GM19023 (cell line): ENCODE data around the gene FCHSD2.
"Not testable (repeated sequence)": the region's sequence is repeated elsewhere in the genome, so short reads cannot be mapped to it uniquely, and the experiment has no call there.

Experiments used
- ATAC-seq: cut with Tn5 transposase; IDR thresholded peaks from one replicate; pipeline ENCODE4 v1.9.1; 2021; ENCODE audit warnings: mild to moderate bottlenecking, moderate library complexity; ENCODE audit not compliant: unreplicated experiment

FCHSD2 gene

DNA sequence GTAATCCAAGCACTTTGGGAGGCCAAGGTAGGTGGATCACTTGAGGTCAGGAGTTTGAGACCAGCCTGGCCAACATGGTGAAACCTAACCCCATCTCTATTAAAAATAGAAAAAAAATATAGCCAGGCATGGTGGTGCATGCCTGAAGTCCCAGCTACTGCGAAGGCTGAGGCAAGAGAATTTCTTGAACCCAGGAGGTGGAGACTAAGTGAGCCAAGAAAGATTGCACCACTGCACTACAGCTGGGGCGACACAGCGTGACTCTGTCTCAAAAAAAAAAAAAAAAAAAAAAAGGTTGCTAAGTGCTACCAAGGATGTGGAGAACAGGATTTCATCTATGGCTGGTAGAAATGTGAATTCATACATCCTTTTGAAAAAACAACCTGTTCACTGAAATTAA is 291.3 kb downstream of the FCHSD2 start:
- no peak for ATAC-seq

DNA sequence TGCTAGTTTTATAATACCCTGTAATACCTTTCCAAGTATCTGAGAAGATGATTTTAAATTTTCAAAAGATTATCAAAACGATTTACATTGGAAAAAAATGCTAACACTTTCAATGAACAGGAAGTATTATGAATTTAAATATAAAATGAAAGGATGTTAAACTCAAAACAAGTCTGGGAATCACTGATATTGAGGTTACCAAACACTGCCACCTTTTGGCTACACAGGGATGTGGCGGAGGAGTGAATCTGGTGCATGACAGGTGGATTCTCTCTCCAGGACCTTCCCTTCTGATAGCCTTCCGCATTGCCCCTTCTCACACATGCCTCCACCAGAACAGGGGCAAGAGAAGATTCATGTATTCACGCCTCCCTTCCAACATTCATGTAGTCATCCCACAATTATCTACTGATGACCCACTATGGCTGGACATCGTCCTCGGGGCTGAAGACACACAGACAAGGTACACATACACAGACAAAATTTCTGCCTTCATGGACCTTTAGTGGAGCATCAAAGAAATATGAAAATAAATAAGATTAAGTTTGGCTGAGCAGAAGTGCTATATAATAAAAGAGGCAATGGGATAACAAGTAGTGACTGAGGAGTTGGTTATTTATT is 293.2 kb downstream of the FCHSD2 start:
- ATAC-seq: no peak

DNA sequence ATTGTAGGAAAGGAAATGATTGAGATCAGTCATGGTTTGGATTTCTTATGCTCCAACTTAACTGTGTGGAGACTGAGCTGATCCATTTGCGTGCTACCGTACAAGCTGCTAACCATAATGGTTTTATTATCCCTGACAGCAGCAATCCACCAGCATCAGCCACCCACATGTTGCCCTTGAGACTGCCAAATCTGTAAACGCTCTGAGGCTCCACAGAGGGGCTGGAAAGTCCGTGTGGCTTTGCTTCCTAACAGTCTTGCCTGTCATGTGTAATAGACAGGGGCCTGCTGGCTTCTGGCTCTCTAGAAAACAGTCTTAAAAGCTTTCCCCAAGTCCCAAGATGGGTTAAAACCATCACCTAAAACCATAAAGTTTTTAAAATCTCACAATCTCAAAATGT is 297.8 kb downstream of the FCHSD2 start:
- no peak for ATAC-seq

DNA sequence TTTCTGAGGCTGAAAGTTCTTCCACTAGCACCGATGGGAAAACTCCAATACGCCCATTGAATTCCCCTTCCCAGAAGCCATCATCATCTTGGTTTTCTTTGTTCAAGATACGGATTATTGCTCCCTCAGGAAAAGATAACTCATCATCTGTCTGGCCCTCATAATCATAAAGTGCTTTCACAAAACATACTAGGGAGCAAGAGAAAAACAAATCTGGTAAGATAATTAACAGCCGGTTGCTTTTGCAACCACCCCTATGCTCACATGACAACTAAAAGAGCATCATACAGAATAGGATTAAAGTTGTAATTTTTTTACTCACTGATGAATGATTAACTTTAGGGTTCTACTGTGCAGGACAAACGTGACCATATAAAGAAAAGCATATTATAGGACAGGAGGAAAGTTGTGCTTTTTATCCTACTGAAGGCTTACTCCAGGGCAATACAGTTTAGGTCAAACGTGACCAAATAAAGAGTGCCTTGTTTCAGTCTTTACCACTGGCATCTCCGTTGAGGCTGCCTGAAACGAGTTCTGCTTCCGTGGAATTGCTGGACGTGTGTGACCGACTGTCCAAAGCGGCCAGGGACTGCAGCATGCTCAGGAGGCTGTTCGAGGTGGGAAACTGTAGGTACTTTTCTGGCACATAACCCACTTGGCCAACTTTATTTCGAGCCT is 299.3 kb downstream of the FCHSD2 start:
- ATAC-seq: no peak

DNA sequence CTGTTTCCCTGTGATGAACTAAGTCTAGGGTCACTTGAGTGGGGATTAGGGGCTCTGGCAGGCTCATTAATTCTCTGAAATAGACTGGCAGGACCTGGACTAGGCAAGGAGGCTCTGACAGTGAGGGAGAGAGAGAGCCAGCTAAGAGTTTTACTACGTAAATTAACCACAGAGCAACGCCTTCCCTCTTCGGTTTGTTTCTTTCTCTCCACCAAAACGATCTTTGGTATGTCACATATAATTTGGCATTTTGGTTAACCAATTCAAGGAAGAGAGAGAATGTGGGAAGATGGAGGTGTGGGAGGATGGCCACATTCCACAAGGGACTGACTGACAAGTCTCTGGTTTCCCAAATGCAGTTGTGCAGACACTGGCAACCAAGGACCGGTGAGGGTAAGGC is 300.0 kb downstream of the FCHSD2 start:
- no peak for ATAC-seq

DNA sequence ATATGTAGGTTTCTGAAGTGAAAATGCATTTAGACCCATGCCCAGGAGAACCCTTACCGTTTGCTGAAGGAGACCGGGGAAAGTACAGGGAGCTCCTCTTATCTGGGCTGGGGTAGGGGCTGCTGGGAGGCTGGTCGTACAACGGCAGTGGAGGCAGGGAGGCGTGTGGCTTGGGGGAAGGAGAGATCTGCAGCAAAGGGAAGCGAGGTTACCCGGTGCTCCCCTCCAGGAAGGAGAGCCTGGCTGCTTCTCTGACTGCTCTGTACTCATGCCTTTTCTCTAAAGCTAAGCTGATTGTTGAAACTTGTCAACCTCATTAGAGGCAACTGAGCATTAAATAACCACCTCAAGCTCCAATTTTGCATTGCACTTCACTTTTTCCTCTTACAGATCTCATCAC is 300.7 kb downstream of the FCHSD2 start:
- no peak for ATAC-seq

DNA sequence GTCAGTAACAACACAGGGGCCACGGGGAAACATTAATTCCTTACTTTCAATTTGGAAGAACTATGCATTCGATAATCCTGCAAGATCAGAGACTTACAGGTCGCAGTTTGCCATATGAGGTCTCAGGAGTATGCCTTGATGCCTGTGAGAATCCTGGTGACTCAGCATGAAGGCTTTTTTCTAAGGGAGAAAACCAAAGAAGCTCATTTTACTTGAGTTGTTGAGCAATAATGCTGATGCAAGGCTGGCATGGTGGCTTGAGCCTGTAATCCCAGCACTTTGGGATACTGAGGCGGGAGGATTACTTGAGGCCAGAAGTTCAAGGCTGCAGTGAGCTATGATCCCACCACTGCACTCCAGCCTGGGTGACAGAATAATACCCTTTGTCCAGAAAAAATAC is 301.3 kb downstream of the FCHSD2 start:
- no peak for ATAC-seq

DNA sequence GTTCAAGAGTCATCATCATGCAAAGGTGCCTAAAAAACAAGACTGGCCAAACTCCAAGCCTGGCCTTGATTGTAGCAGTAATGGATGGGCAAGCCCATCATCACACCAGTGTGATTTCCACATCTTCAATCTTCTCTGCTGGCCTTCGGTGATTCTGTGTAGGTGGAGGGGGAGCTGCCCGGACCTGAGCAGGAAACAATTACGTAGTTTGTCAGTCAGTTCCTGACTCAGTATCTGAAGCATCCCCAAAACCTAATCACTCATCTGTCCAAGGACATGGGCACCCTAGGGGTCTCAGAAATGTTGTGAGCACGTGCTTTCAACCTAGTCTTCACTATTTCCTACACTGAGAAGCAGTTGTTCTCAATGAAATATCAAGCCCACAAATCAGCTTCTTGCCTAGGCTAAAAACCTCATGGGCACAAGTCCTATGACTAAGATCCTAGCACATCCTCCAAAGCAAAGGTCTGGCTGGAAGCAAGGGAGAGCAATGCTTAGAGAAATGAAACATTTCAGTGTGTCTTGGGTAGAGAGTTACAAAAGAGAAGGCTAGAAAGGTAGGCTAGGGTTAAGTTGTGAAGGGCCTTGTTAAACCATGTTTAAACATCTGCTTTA is 303.3 kb downstream of the FCHSD2 start:
- no peak for ATAC-seq

DNA sequence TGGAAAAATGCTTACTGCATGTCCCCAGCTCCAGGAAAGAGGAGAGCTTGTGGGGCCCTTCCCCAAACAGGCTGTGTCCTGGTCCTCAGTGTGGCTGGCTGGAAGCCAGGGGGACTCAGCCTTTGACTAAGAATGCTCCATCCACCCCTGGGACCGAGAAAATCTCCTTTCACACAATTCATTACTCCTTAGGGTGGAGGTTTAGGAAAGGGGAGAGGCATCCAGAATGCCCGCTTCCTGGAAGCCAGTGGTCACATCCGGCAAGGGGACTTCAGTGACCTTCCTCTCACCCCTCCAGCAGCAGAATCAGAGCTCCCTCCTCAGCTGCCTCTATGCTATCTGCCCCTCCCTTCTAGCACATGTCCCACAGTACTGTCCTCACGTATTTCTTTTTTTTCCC is 306.0 kb downstream of the FCHSD2 start:
- no peak for ATAC-seq

DNA sequence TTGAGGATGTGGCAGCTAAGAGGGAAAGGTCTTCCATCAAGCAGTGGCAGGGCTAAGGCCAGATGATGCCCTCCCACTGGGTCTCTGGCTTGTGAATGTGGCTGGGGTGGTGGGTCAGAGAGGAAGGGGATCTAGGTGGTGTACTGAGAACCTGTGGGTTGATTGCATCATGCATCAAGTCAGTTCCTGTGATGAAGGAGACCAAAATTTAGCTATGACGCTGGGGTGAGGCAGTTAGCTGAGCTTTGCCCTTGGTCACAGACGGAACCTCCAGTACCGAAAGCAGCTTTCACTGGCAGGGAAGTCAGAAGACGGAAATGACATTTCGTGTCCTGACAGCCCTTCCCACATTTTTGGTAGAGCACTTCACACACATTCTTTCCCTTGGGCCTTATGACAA is 307.2 kb downstream of the FCHSD2 start:
- ATAC-seq: no peak

DNA sequence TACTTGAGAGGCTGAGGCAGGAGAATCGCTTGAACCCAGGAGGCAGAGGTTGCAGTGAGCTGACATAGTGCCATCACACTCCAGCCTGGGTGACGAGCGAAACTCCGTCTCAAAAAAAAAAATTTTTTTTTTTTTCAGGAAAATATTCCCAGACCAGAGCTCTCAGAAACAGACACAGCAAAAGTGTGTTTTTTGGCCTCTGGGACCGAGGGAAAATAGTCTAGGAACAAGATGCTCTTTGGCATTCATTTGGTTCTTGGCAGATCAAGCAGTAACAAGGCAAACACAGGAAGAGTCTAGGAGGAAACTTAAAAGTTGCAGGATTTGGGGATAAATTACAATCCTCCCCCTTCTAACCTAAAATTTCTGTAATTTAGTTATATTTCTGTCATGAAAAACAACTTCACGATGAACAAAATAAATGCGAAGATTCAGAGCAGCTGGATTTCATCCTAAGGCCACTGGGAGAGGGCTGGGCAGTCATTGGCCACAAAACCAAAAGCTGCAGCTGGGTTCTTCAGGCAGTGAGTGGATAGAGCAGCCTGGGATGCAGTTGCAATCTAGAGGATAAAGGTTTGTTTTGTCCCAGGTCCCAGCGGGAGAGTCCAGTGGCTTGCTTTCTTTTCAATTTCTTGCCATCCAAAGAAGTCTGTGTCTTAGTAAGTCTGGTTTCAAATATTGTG is 308.2 kb downstream of the FCHSD2 start:
- no peak for ATAC-seq

DNA sequence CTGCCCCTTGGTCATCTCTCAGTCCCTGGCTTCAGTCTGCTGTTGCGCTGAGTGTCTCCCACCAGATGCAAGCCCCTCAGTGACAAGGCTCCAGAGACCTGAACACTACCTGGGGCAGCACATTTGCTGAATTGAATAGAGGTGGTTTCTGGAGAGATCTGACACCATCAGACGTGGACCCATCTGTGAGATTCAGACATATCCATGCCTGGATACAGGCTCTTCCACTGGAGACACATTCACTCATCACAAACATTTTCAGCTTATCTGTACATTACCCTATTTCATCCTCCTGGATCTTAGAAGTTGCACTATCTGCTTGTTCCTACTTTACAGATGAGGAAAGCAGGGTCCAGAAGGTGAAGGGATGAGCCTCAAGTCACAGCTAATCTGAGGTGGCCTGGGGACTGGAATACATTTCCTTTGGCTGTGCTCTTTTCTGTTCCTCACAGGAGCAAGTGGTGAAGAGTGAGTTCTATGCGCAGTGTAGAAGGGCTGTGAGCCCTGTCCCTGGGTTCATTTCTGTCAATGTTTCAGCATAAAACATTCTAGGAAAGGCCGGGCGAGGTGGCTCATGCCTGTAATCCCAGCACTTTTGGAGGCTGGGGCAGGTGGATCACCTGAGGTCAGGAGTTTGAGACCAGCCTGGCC is 308.9 kb downstream of the FCHSD2 start:
- ATAC-seq: no peak

DNA sequence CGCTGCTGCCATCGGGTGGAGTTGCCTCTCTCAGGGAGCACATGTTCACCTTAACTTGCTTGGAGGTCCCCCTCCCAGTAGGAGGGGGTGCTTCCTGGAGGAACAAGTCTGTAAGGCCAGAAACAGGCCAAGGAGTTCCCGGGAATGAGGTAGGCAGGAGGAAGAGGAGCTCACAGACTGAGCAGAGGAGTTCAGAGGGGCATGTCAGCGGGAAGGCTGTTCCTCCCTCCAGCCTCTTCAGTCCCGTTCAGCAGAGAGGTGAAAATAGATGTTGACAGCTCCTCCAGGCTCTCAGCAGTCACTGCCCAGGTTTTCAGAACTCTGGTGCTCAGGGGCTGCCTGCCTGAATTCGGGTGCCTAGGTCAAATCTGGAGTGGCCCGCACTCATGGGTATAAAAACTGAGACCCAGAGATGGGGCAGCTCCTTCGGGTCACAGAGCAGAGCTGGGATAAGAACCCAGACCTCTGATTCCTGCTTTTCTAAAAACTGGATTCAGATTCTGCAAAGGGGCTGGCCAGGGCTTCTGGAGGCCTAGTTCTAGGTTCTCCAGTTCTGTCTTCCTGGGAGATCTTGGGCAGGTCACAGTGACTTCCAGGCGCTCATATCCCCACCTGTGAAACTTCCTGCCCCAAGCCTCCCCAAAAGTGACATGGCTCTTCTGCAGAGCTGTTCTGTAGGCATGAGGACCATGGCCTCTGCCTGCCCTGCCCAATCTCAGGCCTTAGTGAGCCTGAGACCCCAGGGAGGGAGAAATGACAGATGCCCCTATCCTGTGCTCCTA is 309.6 kb downstream of the FCHSD2 start:
- ATAC-seq: no peak

DNA sequence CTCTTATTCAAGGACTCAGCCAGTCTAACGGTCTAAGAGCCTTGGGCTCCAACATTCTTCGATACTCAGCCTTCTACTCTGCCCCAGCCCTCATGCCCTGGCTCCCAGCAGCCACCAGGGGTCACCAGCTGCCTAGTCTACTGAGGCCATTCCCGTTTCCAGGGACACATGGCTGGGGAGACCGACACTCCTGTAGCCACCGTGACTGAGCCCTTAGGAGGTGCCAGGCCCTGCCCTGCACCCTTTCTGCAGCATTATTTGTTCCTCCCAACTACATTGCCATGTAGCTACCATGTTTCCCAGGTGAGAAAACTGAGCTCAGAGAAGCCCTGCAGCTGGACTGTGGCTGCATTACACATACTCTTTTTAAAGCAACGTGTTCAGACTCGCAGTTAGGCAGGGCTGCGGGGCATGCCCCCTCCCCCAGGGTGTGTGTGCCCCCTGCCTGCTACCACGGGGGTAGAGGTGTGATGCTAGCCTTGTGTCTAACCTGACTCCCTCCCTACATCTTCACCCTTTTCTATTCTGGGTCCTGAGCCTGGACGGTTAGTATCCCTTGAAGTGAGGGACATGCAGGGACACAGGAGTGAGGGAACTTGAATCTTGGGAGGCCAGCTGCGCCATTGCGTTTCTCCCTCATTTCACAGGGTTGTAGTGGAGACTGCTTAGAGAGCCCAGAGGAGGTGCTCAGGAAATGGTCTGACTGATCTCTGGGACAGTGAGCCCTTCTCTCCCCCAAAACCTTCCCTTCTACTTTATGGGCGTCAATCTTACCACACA is 310.4 kb downstream of the FCHSD2 start:
- no peak for ATAC-seq

DNA sequence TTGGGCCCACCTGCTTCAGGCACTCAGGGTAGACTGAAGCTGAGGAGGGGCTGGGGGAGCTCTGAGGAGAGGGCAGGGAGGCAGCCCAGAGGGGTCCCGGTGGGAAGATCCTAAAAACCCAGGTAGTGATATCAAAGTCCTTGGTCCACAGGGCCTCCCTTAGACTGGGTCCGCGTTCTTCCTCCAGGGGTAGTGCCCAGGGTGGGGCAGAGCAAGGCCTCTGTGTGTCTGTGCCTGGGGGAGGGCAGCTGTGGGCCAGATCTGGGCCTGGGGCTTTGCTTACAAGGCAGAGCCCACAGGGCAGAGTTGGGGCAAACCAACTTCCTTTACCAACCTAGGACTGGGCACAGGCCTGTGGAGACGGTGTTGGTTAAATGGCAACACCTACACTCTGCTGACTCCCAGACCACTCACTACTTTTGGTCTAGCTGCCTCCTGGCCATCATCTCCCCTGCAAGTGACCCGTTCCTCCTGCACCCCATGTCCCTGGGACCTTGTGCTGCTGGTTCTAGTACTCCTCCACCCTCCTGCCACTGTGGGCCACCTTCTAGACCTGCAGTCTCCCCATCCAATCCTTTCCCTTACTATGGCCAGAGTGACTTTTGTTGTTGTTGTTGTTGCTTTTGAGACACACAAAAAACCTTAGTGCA is 312.1 kb downstream of the FCHSD2 start:
- no peak for ATAC-seq

DNA sequence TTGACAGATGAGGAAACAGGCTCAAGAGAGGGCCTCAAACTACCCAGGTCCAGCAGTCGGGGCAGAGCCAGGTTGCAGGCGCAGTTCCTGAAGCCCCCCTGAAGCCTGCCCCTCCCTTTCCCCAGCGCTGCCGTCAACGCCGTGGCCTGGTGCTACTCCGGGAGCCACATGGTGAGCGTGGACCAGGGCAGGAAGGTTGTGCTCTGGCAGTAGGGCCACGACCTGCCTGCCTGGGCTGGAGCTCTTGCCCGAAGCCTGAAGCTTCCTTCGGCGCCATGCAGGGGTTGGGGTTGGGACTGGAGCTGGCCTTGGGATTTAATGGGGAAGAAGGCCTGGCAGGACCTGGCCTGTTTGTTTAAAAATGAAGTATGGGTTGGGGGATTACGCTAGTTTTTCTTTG is 312.9 kb downstream of the FCHSD2 start:
- ATAC-seq: no peak

DNA sequence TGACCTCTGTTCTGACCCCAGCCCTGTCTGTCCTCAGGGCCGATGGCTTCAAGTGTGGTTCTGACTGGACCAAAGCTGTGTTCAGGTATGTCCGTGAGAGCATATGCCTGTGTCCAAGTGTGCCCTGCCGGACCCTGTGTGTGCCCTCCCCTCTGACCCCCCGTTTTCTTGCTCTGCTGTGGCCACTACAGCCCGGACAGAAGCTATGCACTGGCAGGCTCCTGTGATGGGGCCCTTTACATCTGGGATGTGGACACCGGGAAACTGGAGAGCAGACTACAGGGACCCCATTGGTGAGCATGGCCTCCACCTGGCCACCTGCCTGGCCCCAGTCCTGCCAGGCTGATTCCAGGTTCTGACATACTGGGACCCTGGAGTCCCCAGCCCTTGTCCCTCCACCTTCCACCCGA is 313.4 kb downstream of the FCHSD2 start:
- no peak for ATAC-seq

DNA sequence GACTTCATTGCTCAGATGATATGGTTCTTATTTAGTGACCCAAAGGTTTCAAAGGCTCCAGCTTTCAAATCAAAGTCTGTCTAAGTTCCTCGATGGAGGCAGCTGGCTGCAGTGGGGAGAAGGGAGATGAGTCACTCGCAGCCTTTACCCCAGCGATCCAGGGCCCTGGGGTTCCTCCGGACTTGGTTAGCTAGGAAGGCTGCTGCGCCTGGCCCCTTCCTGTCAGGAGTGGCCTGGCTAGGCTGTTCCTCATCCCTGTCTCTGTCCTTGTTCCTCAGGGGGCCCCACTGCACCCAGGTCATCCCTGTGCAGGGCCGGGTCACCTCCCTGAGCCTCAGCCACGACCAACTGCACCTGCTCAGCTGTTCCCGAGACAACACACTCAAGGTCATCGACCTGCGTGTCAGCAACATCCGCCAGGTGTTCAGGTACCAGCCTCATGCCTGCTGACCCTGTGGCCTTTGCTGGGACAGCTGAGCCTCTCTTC is 314.0 kb downstream of the FCHSD2 start:
- no peak for ATAC-seq

DNA sequence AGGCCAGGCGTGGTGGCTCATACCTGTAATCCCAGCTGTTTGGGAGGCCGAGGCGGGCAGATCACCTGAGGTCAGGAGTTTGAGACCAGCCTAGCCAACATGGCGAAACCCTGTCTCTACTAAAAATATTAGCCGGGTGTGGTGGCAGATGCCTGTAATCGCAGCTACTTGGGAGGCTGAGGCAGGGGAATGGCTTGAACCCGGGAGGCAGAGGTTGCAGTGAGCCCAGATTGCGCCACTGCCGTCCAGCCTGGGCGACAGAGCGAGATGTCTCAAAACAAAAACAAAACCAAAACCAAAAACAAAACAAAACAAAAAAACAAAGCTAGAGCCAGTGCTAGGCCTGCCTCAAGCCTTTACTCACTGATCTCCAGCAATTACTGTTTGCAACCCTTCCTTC is 314.5 kb downstream of the FCHSD2 start:
- ATAC-seq: not testable (repeated sequence)
